Activated CD4-positive, alpha-beta T cell treated with anti-CD3 and anti-CD28 coated beads for 1 hour (primary cell): ENCODE data around the gene APOBEC3A.
"Not testable (repeated sequence)": the region's sequence is repeated elsewhere in the genome, so short reads cannot be mapped to it uniquely, and the experiment has no call there.

ENCODE experiments used
- DNase-seq: peaks from one replicate; pipeline ENCODE4 v3.0.0-alpha.2; 2020

APOBEC3A gene

DNA sequence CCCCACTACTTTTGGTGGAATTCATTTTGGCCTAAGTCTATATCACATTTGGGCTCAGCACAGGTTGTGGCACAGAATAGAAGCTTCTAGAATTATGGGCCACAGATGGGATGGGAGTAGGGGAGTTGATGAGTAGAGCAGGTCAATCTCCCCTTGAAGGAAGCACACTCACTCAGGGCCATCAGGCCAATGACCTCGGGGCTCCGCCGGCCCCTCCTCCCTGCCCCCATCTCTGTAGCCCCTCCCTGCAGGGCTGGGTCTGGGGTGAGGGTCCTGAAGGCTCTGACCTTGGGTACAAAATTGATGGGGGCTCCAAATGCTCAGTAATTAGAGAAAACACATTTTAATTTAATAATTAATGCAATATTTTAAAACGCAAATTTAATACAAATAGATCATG, 3.3 kb downstream of the APOBEC3A start:
- not testable (repeated sequence) for DNase-seq

DNA sequence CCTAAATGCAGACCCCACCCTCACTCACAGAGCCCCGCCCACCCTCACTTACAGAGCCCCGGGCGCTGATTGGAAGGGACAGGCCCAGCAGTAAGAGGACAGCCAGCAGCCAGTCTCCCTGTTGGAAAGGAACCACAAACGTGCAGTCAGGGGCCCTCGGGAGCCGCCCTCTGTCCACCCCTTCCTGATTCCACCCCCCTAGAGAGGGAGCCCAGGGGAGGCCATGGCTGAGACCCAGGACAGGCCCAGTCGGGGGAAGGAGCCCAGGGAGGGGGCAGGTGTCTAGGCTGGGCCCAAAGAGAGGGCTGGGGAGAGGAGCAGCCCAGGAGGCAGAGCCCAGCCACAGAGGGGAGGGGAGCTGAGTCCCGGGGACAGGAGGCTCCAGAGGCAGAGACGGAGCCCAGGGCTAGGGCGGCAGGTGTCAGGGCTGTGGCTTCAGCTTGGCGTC, 5.9 kb downstream of the APOBEC3A start:
- not testable (repeated sequence) for DNase-seq

DNA sequence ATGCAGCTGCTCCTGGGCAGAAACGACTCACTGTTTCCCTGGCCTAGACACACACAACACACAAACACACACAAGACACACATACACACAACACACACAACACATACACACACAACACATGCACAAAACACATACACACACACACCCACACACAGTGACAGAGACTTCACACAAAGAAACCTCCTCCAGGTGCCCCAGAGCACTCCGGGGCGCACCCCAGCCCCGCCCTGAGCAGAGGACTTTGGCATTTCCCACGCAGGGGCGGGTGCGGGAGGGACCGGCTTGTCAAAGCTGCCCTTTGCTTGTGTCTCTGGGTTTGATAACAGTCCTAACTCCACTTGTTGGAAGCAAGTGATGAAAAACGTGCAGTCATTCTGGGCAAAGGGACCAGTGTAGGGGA, 6.5 kb downstream of the APOBEC3A start:
- DNase-seq: no peak

DNA sequence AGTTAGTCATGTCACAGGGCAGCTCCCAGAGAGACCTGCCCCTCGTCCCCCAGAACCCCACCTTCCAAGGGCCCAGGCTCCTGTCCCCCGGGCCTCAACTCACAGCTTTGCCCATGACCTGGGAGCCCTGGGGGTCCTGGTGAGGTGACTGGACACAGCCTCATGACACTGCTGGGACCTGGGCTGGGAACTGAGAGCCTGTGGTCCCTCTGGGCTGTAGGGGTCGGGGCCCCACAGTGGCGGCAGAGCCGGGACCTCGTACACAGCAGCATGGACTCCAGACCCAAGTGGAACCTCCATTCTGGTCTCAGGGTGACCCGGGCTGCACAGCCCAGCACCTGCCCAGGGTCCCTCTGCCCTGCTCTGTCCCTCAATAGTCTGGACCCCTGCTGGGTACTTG, 6.9 kb downstream of the APOBEC3A start:
- DNase-seq: no peak

DNA sequence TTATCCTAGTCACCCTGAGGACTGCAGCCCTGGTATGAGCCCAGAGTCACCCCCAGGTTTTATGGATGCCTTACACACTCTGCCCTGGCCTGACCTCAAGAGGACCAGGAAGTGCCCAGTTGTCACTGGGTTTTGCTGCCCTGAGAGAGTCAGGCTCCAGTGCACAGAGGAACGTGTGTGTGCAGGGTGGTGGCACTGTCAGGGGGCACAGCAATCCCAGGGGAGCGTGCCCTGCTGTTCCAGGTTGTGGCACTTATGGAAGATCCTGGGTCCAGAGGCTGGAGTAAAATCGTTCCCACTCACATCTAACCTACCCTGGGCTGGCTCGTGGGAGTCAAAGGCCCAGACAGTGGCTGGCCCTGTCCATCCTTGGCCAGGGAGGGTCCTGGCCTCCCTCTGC, 7.6 kb downstream of the APOBEC3A start:
- DNase-seq: no peak

DNA sequence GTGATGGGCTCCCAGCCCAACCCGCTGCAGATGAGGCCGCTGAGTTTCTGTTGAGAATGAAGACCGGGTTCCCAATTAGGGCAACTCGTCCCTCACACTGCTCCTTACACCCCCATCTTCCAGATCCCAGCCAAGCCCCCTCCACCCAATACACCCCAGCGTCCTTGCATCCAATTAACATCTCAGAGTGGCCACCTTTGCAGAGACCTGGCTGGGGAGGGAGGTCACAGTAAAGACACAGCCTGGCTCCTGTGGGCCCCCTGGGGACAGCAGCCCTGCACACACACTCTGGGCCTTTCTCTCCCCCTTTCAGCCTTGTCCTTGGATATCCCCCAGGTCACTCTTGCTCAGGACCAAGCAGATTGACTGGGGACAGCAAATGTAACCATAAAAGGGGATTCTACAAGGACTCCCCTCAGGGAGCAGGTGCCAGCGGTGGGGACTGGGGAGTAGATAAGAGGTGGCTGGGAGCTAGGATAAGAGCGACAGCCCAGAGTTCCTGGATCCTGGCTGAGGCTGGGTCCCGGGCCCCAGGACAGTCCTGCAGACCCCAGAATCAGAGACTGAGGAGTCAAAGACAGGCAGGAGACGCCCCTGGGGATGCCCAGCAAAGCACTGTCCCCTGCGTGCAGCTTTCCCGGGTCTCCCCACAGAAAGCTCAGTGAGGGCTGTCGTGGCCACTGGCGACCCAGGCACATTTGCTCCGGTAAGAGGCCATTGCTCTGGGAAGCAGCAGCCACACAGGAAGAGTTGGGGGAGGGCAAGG, 8.4 kb downstream of the APOBEC3A start:
- DNase-seq: no peak

DNA sequence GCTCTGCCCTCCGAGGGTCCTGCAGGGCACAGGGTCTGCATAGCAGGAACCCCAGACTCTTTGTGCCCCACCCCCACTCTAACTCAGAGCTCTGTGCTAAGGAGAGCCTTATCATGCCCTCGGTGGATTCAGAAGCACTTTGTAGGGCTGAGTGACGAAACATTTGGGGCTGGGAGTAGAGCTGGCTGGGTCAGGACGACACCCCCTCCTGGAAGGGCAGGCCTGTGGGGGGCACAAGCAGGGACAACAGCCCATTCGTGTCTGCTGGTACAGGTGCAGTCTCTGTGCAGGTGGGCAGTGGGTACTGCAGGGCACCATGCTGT, 8.9 kb downstream of the APOBEC3A start:
- DNase-seq: no peak

DNA sequence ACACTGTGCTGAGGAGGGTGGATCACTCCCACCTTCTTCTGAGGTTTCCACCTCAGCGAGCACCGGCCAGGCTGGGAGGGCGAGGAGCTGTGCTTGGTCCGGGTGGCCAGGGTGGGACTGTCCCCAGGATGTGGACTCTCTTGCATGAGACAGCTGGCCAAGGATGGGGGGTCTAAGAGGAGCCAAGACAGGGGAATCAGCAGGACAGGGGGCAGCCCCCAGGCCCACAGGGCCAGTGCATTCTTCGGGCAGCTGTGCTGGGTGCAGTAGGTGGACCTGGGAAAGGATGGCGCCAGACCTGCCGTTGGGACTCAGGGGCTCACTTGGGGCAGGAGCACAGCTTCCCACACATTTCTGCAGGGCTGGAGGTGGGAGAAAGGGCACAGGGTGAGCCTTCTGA, 9.5 kb downstream of the APOBEC3A start:
- no peak for DNase-seq

DNA sequence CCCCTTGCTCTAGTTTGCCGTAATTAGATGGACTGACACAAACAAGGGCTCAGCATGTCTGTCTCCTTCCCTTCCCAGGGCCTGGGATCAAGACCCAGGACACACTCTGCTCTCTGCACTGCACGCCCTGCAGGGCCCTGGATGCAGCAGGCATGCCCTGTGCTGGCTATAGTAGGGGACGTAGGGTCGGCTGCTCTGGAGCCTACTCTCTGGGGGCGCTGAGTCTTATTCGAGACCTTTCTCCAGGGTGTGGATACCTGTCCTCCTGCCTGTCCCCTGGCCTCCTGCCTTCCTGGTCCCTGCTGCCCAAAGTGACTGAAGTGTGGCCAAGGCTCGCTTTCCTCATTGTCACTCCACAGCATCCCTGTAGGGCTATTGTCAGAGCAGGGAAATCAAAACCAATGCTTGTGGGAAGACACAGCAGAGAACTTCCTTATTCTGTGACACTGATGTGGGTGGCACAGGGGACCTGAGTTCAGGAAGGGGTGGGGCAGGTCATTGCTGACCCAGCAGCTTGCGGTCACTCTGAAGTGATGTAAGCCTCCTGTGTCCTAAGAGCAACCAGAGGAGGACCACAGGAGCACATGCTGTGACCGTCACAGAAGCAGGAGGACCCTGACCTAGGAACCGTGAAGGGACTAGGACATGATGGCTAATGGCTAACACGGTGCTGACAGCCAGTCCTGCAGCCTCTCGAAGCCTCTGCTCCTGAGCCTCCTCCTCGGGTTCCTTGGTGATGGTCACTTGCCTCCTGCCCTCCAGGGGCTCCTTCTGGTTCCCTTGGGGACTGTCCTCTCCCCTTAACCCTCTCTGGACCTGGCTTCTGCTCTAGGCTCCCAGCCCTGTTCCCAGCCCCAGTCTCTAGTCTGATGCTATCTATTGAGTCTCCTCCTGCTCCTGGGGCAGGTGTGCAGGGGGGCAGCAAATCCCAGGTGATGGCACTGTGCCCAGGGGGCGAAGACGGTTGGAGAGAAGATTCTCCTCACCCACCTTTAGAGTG, 10.3 kb downstream of the APOBEC3A start:
- no peak for DNase-seq

DNA sequence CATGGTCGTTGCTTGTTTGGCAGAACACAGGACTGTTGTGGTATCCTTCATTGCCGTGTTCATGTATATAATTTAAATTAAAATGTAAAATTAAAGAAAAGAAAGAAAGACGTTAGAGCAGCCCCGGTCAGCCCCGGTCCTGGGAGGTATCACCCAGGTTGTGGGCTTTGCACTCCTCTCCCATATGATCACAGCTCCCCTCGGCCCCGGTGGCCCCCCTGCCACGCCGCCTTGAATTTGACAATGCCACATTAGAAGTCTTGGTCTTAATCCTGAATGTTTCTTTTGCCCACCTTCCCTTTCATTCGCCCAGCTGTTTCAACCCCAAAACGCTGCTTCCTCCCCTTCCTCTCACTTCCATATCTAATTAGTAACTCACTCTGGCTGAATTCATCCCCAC, 11.4 kb downstream of the APOBEC3A start:
- DNase-seq: no peak

DNA sequence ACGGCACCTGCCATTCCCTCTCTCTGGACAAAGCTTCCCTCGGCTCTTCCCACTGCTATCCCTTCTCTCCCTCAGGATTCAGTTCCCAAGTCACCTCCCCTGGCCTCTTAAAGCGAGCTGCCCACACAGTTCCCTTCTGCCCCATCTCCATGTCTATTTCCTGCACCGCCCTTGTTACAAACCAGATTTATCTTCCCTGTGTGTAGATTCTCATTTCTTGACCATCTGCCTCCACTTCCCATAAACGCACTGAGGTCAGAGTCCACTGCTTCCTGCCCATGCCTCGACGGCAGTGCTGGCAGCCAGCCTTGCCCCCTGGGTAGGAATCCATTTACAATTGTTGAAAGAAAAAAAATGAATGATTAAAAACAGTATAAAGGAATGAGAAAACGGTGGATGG, 13.1 kb downstream of the APOBEC3A start:
- DNase-seq: no peak

DNA sequence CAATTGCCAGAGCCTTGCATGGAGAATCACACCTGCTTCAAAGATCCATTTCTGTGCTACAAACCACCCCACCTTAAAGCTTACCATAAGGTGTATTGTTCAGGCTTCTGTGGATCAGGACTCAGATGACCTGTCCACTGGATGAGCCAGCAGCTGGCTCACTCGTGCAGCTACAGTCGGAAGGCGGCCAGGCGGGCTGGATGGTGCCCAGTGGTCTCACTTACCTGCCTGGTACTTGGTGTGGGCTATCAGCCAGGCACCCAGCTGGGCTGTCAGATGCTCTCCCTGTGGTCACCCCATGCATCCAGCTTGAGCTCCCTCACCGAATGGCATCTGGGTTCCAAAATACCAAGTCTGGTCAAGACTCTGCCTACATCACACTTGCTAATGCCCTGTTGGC, 13.8 kb downstream of the APOBEC3A start:
- DNase-seq: no peak

DNA sequence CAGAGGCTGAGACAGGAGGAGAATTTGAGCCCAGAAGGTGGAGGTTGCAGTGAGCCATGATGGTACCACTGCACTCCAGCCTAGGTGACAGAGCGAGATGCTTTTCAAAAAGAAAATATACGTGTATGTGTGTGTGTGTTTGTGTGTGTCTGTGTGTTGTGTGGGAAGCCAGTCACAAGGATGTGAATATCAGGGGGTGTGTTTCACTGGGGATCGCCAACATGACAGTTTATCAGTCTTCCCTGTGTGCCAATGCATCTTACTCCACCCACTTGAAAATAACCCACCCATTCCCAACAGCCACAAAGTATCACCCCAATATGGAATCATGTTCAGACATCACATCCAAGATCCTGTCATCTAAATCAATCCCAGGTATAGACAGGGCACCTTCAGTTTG, 14.4 kb downstream of the APOBEC3A start:
- DNase-seq: no peak

DNA sequence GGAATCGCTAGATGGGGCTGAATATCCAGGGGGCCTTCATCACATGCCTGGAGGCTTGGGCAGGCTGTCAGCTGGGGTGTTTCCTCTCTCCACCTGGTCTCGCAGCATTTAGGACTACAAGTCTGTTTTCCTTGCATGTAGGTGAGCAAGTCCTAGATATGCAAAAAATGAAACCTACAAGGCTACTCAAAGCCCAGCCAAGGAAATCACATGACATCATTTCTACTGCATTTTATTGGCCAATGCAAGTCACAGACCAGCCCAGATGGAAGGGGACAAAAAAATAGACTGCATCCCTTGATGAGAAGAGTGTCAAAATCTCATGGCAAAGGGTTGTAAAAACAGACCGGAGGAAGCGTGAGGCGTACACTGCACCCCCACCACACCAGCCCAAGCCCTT, 15.1 kb downstream of the APOBEC3A start:
- no peak for DNase-seq

DNA sequence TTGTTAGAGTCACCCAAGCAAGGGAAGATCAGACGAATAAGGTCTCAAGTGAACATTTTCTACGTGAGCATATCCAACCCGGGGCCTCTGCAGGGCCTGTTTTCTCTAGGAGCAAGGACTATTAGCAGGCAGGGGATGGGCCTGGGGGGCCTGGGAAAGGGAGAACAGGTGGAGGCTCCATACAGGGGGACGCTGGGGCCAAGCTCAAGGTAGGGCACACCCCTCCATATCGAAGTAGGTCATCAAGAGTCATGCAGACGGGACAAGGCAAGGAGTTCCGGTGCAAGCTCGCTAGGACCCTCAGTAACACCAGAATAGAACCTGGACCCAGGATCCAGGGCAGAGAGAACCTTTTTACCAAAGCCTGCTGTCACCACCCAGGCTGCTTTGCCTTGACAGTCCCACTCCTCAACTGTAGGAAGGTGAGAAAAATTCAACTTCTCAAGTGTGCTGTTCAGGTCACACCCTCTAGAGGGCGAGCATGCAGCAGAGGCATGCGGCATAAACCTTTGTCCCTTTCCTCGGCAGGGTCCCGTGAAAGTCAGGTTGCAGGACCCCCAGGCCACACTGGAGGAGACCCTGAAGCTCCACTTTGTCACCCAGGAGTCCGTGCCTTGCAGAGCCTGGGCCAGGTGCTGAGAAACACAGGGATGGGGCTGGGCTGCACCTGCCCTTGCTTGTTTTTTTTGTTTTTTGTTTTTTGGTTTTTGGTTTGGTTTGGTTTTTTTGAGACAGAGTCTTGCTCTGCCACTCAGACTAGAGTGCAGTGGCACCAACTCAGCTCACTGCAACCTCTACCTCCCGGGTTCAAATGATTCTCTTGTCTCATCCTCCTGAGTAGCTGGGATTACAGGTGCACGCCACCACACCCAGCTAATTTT, 16.1 kb downstream of the APOBEC3A start:
- peak; percentile 42 for DNase-seq

DNA sequence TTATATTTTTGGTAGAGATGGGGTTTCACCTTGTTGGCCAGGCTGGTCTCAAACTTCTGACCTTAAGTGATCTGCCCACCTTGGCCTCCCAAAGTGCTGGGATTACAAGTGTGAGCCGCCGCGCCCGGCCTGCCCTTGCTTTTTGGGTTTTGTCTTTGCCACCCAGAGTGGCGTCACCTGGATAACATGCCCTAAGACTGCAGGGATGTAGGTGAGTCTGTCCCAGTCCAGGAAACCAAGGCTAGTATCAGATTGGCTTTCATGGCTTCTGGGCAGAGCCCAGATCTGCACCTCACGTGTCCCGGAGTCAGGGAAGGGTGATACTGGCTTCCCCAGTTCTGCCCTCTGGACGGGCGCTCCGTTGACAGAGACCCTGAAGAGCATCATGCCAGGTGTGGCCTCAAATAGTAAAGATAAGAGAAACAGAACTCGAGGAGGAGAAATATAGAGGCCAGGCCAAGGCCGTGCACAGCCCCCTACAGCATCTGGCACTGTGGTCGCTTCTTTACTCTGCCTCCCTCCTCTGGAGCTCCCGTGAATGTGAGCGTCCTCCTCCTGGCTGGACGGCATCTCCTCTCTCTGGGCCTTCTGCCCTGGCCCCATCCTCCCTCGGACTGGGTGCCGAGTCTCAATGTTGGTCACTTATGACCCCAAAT, 16.9 kb downstream of the APOBEC3A start:
- DNase-seq: no peak

DNA sequence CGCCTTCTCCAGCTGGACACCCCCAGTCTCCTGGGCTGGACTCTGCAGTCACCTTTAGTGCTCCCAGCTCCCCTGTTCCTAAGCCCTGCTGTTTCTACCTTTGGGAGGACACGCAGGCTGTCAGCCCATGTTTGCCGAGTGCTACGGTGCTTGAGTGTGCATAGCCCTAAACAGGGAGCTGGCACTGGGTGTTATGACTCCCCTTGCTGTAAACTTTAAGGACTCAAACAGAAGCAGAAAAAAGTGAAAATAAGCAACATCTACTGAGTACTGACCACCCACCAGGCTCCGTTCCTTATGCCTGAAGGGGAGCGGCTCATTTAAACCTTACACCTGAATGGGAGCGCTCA, 17.4 kb downstream of the APOBEC3A start:
- DNase-seq: no peak

DNA sequence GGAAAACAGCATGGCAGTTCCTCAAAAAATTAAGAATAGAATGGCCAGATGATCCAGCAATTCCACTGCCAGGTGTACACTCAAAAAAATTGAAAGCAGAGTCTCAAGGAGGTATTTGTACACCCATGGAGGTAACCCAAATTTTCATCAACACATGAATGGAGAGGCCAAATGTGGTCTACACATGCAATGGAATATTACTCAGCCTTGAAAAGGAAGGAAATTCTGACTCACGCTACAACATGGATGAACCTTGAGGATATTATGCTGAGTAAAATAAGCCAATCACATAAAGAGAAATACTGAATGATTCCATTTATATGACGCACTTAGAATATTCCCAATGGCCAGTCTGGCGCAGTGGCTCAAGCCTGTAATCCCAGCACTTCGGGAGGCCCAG, 19.9 kb downstream of the APOBEC3A start:
- not testable (repeated sequence) for DNase-seq

DNA sequence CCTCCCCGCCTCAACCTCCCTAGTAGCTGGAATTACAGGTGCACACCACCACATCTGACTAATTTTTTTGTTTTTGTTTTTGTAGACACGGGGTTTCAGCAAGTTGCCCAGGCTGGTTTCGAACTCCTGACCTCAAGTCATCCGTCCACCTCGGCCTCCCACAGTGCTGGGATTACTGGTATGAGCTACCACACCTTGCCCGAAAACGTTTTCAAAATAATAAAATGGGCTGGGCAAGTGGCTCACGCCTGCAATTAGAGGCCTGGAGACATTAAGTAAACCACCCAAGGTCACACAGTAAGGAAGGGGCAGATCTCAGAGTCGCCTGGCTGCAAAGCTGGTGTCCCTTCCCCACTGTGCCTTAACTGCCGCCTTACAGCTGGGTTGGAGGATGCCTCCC, 23.2 kb downstream of the APOBEC3A start:
- DNase-seq: not testable (repeated sequence)

DNA sequence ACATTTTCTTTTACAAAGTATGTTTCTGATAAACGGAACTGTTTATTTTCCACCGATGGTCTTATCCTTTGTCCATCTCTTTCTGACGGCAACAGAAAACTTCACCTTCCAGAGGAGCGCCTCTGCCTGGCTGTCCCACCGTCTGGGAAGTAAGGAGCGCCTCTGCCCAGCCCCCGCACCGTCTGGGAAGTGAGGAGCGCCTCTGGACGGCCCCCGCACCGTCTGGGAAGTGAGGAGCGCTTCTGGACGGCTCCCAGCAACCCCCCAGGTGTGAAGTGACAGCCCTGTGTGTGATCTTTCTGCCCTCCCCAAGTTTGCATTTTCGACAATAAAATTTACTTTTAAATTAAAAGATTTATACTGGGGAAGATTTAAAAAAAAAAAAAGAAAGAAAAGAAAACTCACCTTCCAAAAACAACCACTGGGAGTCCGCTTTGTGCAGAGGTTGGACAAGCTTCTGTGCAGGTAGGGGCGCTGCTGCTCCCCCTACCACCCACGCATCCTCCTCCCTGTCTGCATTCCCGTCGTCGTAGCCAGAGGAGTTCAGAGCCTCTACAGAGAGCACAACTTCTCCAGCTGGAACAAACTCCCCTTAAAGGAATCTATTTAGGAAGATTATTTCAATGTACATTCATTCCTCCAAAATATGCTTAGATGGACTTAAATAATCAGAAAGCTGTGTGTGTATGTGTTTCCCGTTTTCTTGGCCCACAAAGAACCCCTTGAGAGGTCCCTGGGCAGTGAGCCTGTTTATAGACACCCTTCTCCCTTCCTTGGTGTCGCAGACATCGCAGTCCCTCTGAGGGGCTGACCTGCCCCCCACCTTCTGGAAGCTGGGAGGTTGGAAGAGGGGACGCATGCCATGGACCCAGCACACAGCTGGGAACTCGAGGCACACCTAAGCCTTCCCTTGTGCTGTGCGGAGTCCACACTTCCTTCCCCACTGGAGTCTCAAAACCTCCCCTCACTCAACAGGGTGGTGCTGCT, 23.9 kb downstream of the APOBEC3A start:
- DNase-seq: no peak
